ENCODE results near the gene TKT.
A peak's percentile ranks its signal among the peaks of the same experiment; 100 is the strongest.
"Not testable (repeated sequence)": the region's sequence is repeated elsewhere in the genome, so short reads cannot be mapped to it uniquely, and the experiment has no call there.

The TKT gene, protein sequence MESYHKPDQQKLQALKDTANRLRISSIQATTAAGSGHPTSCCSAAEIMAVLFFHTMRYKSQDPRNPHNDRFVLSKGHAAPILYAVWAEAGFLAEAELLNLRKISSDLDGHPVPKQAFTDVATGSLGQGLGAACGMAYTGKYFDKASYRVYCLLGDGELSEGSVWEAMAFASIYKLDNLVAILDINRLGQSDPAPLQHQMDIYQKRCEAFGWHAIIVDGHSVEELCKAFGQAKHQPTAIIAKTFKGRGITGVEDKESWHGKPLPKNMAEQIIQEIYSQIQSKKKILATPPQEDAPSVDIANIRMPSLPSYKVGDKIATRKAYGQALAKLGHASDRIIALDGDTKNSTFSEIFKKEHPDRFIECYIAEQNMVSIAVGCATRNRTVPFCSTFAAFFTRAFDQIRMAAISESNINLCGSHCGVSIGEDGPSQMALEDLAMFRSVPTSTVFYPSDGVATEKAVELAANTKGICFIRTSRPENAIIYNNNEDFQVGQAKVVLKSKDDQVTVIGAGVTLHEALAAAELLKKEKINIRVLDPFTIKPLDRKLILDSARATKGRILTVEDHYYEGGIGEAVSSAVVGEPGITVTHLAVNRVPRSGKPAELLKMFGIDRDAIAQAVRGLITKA

DNA sequence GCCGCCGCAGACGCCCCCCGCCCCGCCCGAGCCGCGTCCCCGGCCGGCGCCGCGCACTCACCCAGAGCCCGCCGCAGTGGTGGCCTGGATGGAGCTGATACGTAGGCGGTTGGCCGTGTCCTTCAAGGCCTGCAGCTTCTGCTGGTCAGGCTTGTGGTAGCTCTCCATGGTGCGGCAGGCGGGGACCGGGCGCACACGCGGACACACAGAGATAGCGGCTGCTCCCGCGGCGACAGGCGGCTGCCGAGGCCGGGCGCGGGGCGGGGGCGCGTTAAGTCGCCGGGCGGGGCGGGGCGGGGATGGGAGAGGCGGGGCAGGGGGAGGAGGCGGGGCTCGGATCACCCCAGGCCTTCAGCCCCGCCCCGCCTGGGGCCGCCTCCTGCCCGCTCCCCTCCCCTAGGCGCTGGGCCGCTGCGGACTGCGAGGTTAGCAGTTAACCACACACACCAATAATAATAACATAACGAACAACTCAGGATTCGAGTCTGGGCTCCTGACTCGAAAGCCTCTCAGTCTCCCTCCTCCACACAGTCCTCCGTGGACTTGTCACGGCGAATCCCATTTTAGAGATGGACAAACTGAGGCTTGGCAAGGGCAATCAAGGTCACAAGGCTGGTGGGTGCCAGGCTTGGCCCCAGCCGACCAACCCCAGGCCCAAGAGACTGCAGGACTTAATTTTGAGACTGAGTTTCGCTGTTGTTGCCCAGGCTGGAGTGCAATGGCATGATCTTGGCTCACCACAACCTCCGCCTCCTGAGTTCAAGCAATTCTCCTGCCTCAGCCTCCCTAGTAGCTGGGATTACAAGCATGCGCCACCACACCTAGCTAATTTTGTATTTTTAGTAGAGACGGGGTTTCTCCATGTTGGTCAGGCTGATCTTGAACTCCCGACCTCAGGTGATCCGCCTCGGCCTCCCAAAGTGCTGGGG is at the start of gene TKT:
Gene TKT, minus strand, starts transcription at position 248 of the 929 bp plus-strand sequence. Its CDS starts 80 bp downstream, at position 168.
- DNase-seq (ENCODE audit: low read depth in 1 of 2, low spot score in 1 of 2): peak; percentile 68 to 69

DNA sequence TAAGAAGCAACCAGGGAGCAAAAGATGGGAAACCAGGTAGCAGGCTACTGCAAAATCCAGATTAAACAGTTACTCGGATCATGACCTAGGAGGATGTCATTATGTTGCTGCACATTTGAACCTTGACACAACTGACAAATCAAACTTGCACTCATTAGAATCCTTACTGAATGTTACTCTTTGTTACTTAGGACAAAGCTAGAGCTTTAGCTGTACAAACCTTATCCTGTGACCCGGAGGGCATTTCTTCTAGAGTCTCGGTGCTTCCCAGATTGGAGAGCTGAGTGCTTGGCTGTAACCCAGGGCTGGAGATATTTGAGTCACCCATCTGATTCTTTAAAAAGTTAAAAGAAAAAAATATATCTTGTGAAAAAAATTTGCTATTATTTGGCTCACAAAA is 48.1 kb upstream of the TKT start:
- no peak for DNase-seq (ENCODE audit: low read depth in 1 of 2, low spot score in 1 of 2)

DNA sequence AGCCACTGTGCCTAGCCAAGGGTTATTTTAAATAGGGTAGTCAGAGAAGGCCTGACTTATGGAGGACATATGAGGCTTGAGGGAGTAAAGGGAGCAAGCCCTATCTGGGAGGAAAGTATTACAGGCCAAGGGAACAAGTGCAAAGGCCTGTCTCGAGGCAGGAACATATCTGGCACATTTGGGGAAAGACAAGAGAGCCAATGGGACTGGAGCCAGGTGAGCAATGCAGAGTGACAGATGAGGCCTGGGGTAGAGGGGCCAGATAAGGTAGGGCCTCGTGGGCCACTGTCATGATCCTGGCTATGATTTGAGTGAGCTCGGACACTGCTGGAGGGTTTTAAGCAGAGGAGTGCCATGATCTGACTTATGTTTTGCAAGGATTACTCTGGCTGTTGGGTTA is 47.7 kb upstream of the TKT start:
- no peak for DNase-seq (ENCODE audit: low read depth in 1 of 2, low spot score in 1 of 2)

DNA sequence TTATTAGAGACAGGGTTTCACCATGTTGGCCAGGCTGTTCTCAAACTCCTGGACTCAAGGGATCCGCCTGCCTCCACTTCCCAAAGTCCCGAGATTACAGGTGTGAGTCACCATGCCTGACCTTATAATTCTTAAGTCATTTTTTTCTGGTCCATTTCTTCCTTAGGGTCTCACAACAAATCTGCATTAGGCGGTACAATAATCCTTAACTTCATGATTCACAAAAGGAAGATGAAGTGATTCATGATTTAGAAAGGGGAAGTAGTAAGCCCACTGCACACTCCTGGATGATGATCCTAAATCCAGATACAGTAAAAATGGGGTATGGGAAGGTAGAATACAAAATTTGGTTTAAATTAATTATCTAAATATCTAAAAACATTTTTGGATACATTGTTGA is 45.0 kb upstream of the TKT start:
- DNase-seq (ENCODE audit: low read depth in 1 of 2, low spot score in 1 of 2): no peak

DNA sequence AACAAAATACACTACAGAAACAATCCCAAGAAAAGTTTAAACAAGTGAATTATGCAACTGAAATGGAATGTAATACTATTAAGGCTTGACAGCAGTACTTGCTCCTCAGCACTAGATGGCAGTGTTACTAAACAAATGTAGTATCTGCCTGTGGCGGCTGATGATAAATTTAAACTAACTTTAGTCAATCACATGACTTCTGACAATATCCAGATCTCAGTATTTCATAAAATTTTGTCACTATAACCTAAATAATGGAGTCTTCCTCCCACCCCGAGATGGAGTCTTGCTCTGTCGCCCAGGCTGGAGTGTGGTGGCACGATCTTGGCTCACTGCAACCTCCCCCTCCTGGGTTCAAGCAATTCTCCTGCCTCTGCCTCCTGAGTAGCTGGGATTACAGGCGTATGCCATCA is 43.8 kb upstream of the TKT start:
- DNase-seq (ENCODE audit: low read depth in 1 of 2, low spot score in 1 of 2): not testable (repeated sequence)

DNA sequence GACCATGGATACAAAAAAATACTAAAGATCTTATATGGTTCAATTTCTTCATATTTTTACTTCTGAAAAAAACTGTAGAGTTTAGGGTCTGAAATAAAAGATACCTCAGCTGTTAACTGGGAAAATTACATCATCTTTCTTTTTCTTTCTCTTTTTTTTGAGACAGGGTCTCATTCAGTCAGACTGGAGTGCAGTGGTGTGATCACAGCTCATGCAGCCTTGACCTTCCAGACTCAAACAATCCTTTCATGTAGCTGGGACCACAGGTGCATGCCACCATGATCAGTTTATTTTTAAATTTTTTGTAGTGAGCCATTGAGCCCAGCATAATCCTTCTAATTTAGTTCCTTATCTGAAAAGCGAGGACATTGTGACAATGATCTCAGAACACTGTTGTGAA is 39.6 kb upstream of the TKT start:
- DNase-seq (ENCODE audit: low read depth in 1 of 2, low spot score in 1 of 2): no peak

DNA sequence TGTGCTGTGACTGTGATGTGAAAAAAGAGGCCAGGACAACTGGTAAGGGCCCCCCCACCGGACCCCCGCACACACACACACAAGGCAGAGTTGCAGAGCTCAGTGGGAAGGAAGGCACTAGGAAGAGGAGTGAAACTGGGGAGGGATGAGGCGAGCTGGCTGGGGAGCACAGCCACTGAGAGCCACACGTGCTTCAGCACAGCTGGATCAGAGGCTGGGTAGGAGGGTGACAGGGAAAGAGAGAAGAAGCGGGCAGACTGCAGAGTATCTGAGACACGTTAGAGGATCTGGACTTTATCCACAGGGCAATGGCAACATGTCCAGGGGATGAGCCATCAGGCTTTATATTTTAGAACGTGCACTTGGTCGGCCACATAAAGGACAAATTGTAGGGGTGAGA is 38.0 kb upstream of the TKT start:
- no peak for DNase-seq (ENCODE audit: low read depth in 1 of 2, low spot score in 1 of 2)

DNA sequence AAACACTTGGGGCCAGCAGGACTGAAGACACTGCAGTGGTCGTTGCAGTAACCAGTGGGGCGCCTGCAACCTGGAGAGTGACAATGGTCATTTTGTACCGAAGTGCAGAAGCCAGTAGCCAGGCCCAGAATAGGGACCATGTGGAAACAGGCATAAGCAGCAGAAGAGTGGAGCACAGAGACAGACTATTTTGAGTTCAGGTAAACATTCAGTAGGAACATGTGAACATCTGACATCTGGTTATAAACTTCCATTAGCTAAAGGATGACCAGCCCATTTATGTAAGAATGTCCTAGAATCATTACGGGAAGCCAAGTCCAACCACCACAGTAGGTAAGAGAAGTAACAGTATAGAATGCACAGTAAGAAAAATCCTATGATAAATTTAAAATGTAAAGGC is 32.4 kb upstream of the TKT start:
- no peak for DNase-seq (ENCODE audit: low read depth in 1 of 2, low spot score in 1 of 2)

DNA sequence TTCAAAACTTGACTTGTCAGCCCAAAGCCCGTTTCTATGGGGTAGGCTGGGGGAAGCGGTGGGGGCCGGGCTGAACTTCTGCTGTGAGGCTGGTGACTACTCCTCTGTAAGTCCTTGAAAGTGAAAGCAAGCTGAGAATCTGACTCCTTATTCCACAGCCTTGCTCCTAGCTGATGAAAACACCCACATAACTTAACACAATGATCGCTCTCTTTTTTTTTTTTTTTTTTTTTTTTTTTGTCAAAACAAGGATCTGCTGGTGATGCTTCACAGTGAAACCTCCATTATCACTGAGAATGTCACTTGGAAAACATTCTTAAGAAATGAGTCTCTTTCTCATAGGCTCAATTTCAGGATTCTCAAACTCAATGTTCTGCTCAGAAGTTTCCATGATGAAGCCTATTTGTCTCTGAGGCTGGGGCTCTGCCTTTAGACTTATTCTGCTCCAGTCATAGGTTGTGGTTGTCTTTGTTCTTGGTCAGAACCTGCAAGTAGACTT is 31.4 kb upstream of the TKT start:
- no peak for DNase-seq (ENCODE audit: low read depth in 1 of 2, low spot score in 1 of 2)

DNA sequence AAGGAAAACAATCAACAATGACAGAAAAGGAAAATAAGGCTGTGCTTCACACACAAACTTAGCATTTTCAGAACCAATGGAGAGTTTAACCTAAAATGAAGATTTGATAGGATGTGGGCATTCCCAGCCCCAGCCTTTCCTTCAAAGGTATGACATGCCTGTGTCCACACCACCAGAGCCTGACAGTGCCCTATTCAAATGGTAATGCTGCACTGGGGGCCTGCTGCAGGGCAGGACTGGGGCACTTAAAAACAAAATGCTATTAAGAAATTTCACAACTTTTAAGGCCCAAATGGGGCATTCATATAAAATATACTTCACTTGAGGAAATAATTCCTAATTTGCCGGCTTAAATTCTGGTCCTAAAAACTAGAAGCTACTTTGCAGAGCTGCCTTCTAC is 30.9 kb upstream of the TKT start:
- no peak for DNase-seq (ENCODE audit: low read depth in 1 of 2, low spot score in 1 of 2)

DNA sequence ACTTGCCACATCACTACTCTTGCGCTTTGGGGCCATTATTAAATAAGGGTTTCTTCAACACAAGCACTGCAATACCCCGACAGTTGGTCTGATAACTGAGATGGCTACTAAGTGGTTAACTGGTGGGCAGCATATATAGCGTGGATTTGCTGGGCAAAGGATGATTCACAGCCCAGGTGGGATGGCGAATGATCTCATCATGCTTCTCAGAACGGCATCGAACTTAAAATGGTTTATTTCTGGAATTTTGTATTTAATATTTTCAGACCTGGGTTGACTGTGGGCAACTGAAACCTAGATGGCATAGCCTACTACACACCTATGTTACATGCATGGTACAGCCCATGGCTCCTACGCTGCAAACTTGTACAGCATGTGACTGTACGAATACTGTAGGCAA is 26.8 kb upstream of the TKT start:
- DNase-seq (ENCODE audit: low read depth in 1 of 2, low spot score in 1 of 2): no peak

DNA sequence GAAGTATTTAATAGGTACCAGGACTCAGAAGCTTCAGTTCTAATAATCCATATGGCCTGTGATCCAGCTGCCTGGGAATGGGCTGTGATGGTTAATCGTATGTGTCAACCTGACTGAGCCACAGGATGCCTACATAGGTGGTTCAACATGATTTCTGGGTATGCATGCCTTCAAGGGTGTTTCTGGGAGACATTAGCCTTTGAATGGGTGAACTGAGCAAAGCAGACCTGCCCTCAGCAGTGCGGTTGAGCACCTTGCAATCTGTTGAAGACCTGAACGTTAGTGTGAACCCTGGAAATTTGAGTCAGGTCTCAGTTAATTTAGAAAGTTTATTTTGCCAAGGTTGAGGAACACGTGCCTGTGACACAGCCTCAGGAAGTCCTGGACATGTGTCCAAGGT is 22.8 kb upstream of the TKT start:
- DNase-seq (ENCODE audit: low read depth in 1 of 2, low spot score in 1 of 2): no peak

DNA sequence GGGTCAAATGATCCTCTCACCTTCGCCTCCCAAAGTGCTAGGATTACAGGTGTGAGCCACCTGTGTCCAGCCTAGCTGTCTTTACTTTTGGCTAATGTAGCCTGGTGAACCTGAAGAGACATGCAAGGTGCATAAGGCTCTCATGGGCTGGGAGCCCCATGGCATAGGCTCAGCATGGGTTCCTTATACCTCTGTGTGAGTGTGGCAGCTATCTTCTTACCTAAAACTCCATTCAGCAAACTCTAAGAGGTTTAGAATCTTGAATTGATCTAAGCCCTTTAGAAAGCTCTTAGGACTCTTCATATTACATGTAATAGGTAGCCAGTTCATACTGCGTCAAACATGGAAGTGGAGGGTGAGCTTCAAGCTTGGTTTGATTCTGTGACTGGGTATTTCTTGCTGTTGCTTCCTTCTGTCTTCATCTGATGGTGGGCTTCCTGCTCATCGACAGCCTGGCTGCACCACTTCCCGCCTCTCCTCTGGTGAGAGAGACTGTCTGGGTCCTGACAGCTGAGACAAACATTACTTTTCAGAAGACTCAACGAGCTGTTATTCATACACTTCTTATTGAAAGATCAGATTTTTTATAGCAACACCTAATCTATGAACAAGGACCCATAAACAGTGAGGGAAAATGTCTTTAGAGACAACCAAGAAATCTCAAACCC is 19.2 kb upstream of the TKT start:
- DNase-seq (ENCODE audit: low read depth in 1 of 2, low spot score in 1 of 2): no peak

DNA sequence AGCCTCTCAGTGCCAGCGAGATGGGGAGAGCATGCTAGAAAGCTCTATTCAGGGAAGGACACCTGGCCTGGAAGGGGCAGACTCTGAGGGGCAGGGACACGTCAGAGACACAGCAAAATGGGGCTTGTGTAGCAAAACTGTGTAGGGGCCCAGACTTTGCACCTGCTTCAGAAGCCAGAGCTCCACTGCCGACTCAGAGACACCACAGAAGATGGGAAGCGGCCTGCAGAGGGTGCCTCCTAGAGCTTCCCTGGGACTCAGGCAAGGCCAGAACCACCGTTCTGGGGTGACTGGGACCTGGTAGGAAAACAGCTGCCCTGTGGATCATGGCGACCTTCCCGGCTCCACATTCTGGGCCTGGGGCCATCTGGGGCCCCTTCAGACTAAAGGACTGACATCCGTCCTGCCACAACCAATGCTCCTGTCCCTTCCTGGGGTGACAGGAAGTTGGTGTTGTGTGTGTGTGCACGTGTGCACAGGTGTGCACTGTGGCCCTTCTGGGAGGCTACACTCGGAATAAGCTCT is 17.4 kb upstream of the TKT start:
- DNase-seq (ENCODE audit: low read depth in 1 of 2, low spot score in 1 of 2): no peak

DNA sequence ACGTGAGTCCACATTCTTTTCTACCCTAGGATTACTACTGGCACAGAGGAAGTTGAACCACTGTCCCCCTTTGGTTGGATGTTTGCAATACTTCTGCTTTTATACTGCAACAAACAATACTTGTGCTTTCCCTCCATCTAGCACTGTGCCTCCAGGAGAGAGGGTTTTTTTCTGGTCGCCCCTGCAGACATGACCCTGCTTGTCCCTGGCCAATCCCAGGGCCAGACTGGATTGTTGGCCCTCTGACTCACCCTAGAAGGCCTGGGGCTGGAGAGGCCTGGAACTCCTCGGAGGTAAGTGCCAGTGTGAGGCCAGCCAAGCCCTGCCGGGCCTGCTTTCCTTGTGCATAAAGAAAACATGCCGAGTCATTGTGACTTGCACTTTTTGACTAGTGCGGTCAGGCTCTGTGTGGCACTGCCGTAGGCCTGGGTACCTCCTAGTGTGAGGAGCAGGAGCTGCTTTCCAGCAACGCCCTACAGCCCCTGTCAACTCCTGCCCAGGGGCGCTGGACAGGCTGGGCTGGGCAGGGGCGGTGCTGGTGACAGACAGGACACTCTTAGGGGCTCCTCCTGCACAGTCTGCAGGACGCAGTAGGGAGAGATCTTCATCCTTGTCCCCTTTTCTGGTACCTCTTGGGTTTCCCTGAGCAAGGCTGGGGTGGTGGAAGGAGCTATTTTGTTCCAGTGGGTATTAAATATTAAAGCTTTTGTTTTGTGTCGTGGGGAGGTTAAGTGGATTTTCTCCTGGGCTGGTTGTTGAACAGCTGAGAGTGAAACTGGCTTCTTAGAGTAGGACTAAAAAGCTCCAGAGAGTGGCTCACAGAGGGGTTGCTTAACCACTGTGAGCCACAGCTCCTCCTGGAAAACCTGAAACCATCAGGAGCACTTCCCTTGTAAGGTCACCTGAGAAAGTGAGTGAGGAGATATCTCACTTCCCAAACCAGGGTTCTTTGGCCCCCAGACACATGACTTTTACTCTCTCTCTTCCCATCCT is 14.4 kb upstream of the TKT start:
- DNase-seq (ENCODE audit: low read depth in 1 of 2, low spot score in 1 of 2): no peak

DNA sequence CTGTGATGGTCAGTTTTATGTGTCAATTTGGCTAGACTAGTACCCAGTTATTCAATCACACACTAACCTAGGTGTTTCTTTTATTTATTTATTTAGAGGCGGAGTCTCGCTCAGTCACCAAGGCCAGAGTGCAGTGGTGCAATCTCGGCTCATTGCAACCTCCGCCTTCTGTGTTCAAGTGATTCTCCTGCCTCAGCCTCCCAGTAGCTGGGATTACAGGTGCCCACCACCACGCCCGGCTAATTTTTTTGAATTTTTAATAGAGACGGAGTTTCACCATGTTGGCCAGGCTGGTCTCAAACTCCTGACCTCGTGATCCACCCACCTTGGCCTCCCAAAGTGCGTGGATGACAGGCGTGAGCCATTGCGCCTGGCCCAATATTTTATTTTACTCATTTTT is 13.4 kb upstream of the TKT start:
- DNase-seq (ENCODE audit: low read depth in 1 of 2, low spot score in 1 of 2): not testable (repeated sequence)

DNA sequence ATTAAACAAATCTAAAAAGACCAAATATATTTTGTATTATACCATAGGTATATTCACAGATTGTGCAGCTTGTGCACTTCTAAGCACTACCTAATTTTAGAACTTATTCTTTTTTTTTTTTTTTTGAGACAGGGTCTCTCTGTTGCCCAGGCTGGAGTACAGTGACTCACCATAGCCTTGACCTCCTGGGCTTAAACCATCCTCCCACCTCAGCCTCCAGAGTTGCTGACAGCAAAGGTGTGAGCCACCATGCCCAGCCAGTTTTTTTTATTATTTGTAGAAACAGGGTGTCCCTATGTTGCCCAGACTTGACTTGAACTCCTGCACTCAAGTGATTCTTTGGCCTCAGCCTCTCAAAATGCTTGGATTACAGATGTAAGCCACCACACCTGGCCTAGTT is 11.9 kb upstream of the TKT start:
- no peak for DNase-seq (ENCODE audit: low read depth in 1 of 2, low spot score in 1 of 2)

DNA sequence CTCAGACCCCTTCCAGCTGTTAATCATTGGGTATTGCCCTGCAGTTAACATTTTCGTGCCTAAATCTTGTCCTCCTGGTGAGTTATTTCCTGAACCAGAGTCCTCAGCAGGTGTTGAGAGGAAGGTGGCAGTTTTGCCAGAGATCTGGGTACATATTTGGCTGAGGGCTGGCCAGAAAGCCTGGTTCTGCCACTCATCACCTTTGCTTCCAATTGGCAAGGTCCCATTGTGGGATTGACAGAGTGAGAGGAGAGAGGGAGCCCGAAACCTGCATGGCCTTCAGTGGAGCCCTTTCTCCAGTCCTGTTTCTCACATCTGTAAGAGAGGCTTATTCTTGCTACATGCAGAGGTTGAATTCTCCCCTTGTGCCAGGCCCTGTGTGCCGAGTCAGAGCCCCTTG is 8.9 kb upstream of the TKT start:
- DNase-seq (ENCODE audit: low read depth in 1 of 2, low spot score in 1 of 2): no peak

DNA sequence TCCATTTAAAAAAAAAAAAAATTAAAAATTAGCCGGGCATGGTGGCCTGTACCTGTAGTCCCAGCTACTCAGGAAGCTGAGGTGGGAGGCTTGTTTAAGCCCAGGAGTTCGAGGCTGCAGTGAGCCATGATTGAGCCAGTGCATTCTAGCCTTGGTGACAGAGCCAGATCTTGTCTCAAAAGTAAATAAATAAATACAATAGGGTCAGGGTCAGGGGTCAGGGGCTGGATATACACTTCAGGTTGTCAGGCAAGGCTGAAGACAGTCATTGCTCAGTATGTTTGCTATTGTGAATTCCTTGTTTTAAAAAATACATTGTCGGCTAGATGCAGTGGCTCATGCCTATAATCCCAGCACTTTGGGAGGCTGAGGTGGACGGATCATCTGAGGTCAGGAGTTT is 8.1 kb upstream of the TKT start:
- DNase-seq (ENCODE audit: low read depth in 1 of 2, low spot score in 1 of 2): no peak

DNA sequence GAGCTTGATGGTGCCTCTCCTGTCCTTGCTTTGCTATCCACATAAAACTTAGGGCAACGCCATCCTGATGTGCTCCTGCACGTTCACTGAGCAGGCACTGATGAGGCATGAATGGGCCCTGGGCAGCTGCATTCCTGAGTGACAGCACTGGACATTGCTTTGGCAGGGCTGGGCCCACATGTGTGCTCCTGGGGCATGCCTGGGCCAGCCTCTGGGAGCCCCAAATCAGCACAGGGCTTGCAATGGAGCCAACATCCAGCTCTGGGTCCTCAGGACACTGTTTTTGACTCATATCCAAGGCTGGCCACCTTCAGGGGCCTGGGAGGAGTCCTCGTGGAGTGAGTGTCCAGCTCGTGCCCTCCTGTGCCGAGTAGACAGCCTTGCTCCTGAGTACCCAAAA is 5.9 kb upstream of the TKT start:
- DNase-seq (ENCODE audit: low read depth in 1 of 2, low spot score in 1 of 2): no peak

Data from activated CD4-positive, alpha-beta T cell treated with anti-CD3 and anti-CD28 coated beads, Interleukin-2, amount 50 U/mL, for 24 hours (primary cell).